HCT116 (cell line): ENCODE data around the gene ZNF346. TPM values are rescaled to one million over a fixed set of nuclear protein-coding genes. Genes with fewer than 3 reads are reported as not detected.

Source experiments
- ATAC-seq: fragments of 200-7000 bp; cut with Tn5 transposase; 2 replicates; pipeline ENCODE4 v1.9.1; 2020; ENCODE audit warnings: mild to moderate bottlenecking, moderate library complexity
- BruUV-seq: library from RNA; stranded (reverse); fragments of 400-500 nt; replicated peaks from 2 replicates; lab custom pipeline; 2021; lab: Mats Ljungman, UMichigan
- CTCF ChIA-PET: fragments of 300-600 bp; sonication (Branson Sonifier 250); formaldehyde crosslinking; loops from one replicate; lab custom pipeline; 2021; ENCODE audit warnings: antibody characterized with exemption; lab: Charles Lee
- POLR2A ChIA-PET: fragments of 300-600, 350-600 bp; sonication (Branson Sonifier 250); formaldehyde crosslinking; loops from one replicate; lab custom pipeline; 2021; ENCODE audit warnings: antibody characterized with exemption; lab: Charles Lee
- RAD21 ChIA-PET, 2 experiments: fragments of 300-600 bp; sonication (Branson Sonifier 250); formaldehyde crosslinking; loops; one replicate each; lab custom pipeline; 2023; ENCODE audit warnings: low total read pairs in 2 of 2; ENCODE audit not compliant: uncharacterized antibody in 2 of 2, unreplicated experiment in 2 of 2, low non-redundant PET in 1 of 2; lab: Charles Lee
- DNase-seq: peaks from one replicate; pipeline ENCODE4 v3.0.0-alpha.2; 2010; ENCODE audit warnings: low read depth, low spot score
- H2AFZ ChIP-seq: fragments of 200-600 bp; shearing (Covaris generic), sonication (generic); 2 replicates; pipeline ENCODE4 v1.6.1; 2017; ENCODE audit warnings: low read depth, mixed run types, mixed read lengths, antibody characterized with exemption, low read length; ENCODE audit not compliant: poor library complexity, severe bottlenecking
- H3K27ac ChIP-seq: 2 replicates; pipeline ENCODE4 v1.5.1; 2012; ENCODE audit warnings: low read depth, low read length
- H3K27me3 ChIP-seq: fragments of 200-600 bp; sonication (generic); 2 replicates; pipeline ENCODE4 v1.6.1; 2016; ENCODE audit warnings: mixed run types, low read length, mixed read lengths; ENCODE audit not compliant: insufficient read depth
- H3K36me3 ChIP-seq, 2 experiments: fragments of 200-500 bp in 1 of 2; fragments of 200-600 bp in 1 of 2; sonication (Bioruptor generic) in 1 of 2; sonication (generic) in 1 of 2; 2 replicates each; pipeline versions ENCODE4 v1.5.1 to v1.6.1; 2014 to 2016; ENCODE audit warnings: low read length in 2 of 2, inconsistent platforms in 1 of 2, mixed read lengths in 1 of 2, mixed run types in 1 of 2; ENCODE audit not compliant: insufficient read depth in 2 of 2, control insufficient read depth in 1 of 2
- H3K4me1 ChIP-seq, 2 experiments: fragments of 200-600 bp in 1 of 2; sonication (generic) in 1 of 2; 2 replicates each; pipeline versions ENCODE4 v1.5.1 to v1.6.1; 2012 to 2017; ENCODE audit warnings: low read length in 2 of 2, inconsistent platforms in 1 of 2, mild to moderate bottlenecking in 1 of 2, mixed read lengths in 1 of 2, mixed run types in 1 of 2, moderate library complexity in 1 of 2; ENCODE audit not compliant: insufficient read depth in 2 of 2, control insufficient read depth in 1 of 2
- H3K4me2 ChIP-seq: fragments of 200-600 bp; sonication (generic); 2 replicates; pipeline ENCODE4 v1.6.1; 2017; ENCODE audit warnings: mixed run types, low read length, mixed read lengths
- H3K4me3 ChIP-seq, 2 experiments: fragments of 200-600 bp in 1 of 2; sonication (generic) in 1 of 2; replicated peaks in 1 of 2; 2 replicates each; pipeline ENCODE4 v1.5.1; 2011 to 2016; ENCODE audit warnings: low read length in 2 of 2, control low read depth in 1 of 2, low read depth in 1 of 2, mild to moderate bottlenecking in 1 of 2, mixed read lengths in 1 of 2, mixed run types in 1 of 2
- H3K79me2 ChIP-seq: fragments of 200-600 bp; sonication (generic); 2 replicates; pipeline ENCODE4 v1.6.1; 2017; ENCODE audit warnings: mild to moderate bottlenecking, mixed run types, low read length, moderate library complexity, mixed read lengths; ENCODE audit not compliant: insufficient read depth
- H3K9ac ChIP-seq: fragments of 200-600 bp; sonication (generic); 2 replicates; pipeline ENCODE4 v1.6.1; 2016; ENCODE audit warnings: low read length, mixed read lengths
- H3K9me2 ChIP-seq: fragments of 200-600 bp; sonication (generic), shearing (Covaris generic); 2 replicates; pipeline ENCODE4 v1.6.1; 2017; ENCODE audit warnings: mixed run types, mild to moderate bottlenecking, moderate library complexity; ENCODE audit not compliant: insufficient read depth
- H3K9me3 ChIP-seq, 2 experiments: fragments of 200-500 bp in 1 of 2; fragments of 200-600 bp in 1 of 2; sonication (Bioruptor generic) in 1 of 2; sonication (generic) in 1 of 2; 2 replicates each; pipeline ENCODE4 v1.6.1; 2014 to 2017; ENCODE audit warnings: low read length in 2 of 2, mixed read lengths in 2 of 2, inconsistent platforms in 1 of 2, low read depth in 1 of 2, mild to moderate bottlenecking in 1 of 2, mixed run types in 1 of 2, moderate library complexity in 1 of 2; ENCODE audit not compliant: control insufficient read depth in 1 of 2, insufficient read depth in 1 of 2
- H4K20me1 ChIP-seq: fragments of 200-600 bp; sonication (generic), shearing (Covaris generic); 2 replicates; pipeline ENCODE4 v1.6.1; 2017; ENCODE audit warnings: mixed run types, mild to moderate bottlenecking, moderate library complexity; ENCODE audit not compliant: insufficient read depth
- ATF3 ChIP-seq: IDR thresholded peaks from 2 replicates; pipeline ENCODE4 v1.6.1; 2012
- CBX3 ChIP-seq: IDR thresholded peaks from 2 replicates; pipeline ENCODE4 v1.6.1; 2012; ENCODE audit warnings: low read depth
- CEBPB ChIP-seq: IDR thresholded peaks from 2 replicates; pipeline ENCODE4 v1.6.1; 2012; ENCODE audit warnings: low read depth
- CTCF ChIP-seq, 3 experiments: fragments of 200-600 bp in 1 of 3; sonication (generic) in 1 of 3; IDR thresholded peaks in 2 of 3; conservative IDR thresholded peaks in 1 of 3; 2 replicates each; pipeline ENCODE4 v1.5.1; 2012 to 2017; ENCODE audit warnings: low read depth in 2 of 3, low read length in 2 of 3, antibody characterized with exemption in 1 of 3, borderline replicate concordance in 1 of 3, control low read depth in 1 of 3, mild to moderate bottlenecking in 1 of 3, mixed read lengths in 1 of 3, mixed run types in 1 of 3, moderate library complexity in 1 of 3; ENCODE audit not compliant: insufficient read depth in 1 of 3
- EGR1 ChIP-seq: IDR thresholded peaks from 2 replicates; pipeline ENCODE4 v1.6.1; 2012; ENCODE audit warnings: low read depth
- ELF1 ChIP-seq: IDR thresholded peaks from 2 replicates; pipeline ENCODE4 v1.6.1; 2012; ENCODE audit warnings: low read depth, borderline replicate concordance
- EZH2phosphoT487 ChIP-seq: fragments of 200-600 bp; IDR thresholded peaks from 2 replicates; pipeline ENCODE4 v1.6.1; 2018; ENCODE audit warnings: antibody characterized with exemption, borderline replicate concordance
- FOSL1 ChIP-seq: IDR thresholded peaks from 2 replicates; pipeline ENCODE4 v1.6.1; 2012; ENCODE audit warnings: low read depth
- MAX ChIP-seq: IDR thresholded peaks from 2 replicates; pipeline ENCODE4 v1.6.1; 2012
- POLR2A ChIP-seq: IDR thresholded peaks from 2 replicates; pipeline ENCODE4 v1.7.0; 2011; ENCODE audit warnings: borderline replicate concordance; ENCODE audit not compliant: insufficient read depth, insufficient read length; ENCODE audit errors: extremely low read depth
- POLR2AphosphoS5 ChIP-seq: IDR thresholded peaks from 2 replicates; pipeline ENCODE4 v1.6.1; 2011; ENCODE audit warnings: mild to moderate bottlenecking, low read depth, low read length, moderate library complexity
- REST ChIP-seq: IDR thresholded peaks from 2 replicates; pipeline ENCODE4 v1.6.1; 2012; ENCODE audit warnings: low read depth
- SIN3A ChIP-seq: IDR thresholded peaks from 2 replicates; pipeline ENCODE4 v1.6.1; 2012; ENCODE audit warnings: low read depth
- SP1 ChIP-seq: IDR thresholded peaks from 2 replicates; pipeline ENCODE4 v1.6.1; 2012; ENCODE audit warnings: low read depth
- YY1 ChIP-seq: IDR thresholded peaks from 2 replicates; pipeline ENCODE4 v1.6.1; 2011; ENCODE audit warnings: low read length, low read depth, moderate library complexity, mild to moderate bottlenecking; ENCODE audit not compliant: insufficient replicate concordance; ENCODE audit errors: extremely low read depth
- ZBTB33 ChIP-seq: IDR thresholded peaks from 2 replicates; pipeline ENCODE4 v1.6.1; 2011; ENCODE audit warnings: mild to moderate bottlenecking, low read length, moderate library complexity; ENCODE audit not compliant: insufficient replicate concordance; ENCODE audit errors: extremely low read depth
- intact Hi-C: fragments of 100-400 bp; cut with micrococcal nuclease; formaldehyde crosslinking; loops from 2 replicates; pipeline ENCODE4 v1.10.0; 2022
- total RNA-seq: library from RNA; stranded (reverse); gene quantifications from one replicate; pipeline ENCODE4 v1.2.1, GENCODE V29; 2021; ENCODE audit not compliant: unreplicated experiment

The ZNF346 gene
- total RNA-seq, 1 experiment from 2014 or later, result 13.7 TPM

DNA sequence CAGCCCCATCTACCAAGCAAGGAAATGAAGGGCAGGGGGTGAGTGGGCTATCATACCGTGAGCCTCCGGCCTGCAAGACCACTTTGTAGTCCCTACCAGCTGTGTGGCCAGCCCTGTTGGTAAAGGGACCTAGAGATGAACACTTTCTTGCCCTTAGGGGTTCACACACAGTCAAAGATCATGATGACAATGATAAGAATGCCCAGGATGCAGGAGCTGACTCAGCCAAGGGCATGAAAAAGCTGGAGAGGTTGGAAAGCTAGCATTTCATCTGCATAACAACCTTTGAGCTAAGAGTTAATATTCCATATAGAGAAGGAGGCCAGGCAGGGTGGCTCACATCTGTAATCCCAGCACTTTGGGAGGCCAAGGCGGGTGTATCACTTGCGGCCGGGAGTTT, 45.0 kb downstream of the ZNF346 start:
- Histone ChIP-seq H3K4me3 (no peak overlapping the region), H3K4me1 (peaks cover 0 to 3% of the 10 kb centered on the region in 2 experiments; a peak in 1 of 4 replicates), H2AFZ (no peak overlapping the region), H3K9ac (no peak overlapping the region), H3K9me3 (no peaks in the 10 kb centered on the region), H4K20me1 (no peaks in the 10 kb centered on the region), H3K79me2 (no peaks in the 10 kb centered on the region), H3K36me3 (peaks cover 3 to 8% of the 10 kb centered on the region in 2 experiments; a peak in 2 of 4 replicates), H3K9me2 (no peaks in the 10 kb centered on the region), H3K4me2 (no peak overlapping the region), H3K27me3 (no peaks in the 10 kb centered on the region), H3K27ac (no peak overlapping the region)
- ATAC-seq, result no peak
- RAD21 ChIA-PET, result no interaction called here
- TF ChIP-seq CEBPB, result no peak
- TF ChIP-seq POLR2AphosphoS5, result no peak
- no peak for TF ChIP-seq YY1
- TF ChIP-seq FOSL1, result no peak
- no peak for TF ChIP-seq SP1
- TF ChIP-seq POLR2A, result no peak
- TF ChIP-seq MAX, result no peak
- TF ChIP-seq CTCF (IDR thresholded peaks at IDR 0.05 in 2 of 3, conservative IDR thresholded peaks at IDR 0.05 in 1 of 3; ENCODE audit: borderline replicate concordance in 1 of 3, insufficient read depth in 1 of 3, low read depth in 2 of 3, low read length in 2 of 3), result no peak
- TF ChIP-seq ZBTB33, result no peak
- no peak for TF ChIP-seq EZH2phosphoT487
- TF ChIP-seq REST, result no peak
- TF ChIP-seq CBX3, result no peak
- TF ChIP-seq ELF1, result no peak
- TF ChIP-seq ATF3, result no peak
- no peak for TF ChIP-seq EGR1
- TF ChIP-seq SIN3A, result no peak
- POLR2A ChIA-PET, result no interaction called here
- intact Hi-C loops, result no loop called here
- CTCF ChIA-PET, result interaction anchor here (0.8 kb wide), 1 partner anchor 19 kb away, joined by 3 read pairs; no protein-coding TSS in a partner anchor
- BruUV-seq, result no TSS peak
- DNase-seq, result no peak
